ENCODE data around the gene MAD2L1BP.
A peak's percentile ranks its signal among the peaks of the same experiment; 100 is the strongest.

MAD2L1BP gene

GRCh38 chr6:43667245-43668150, 31.9 kb downstream of the MAD2L1BP start:
- peak; percentile 66 for DNase-seq

GRCh38 chr6:43668151-43669028, 32.8 kb downstream of the MAD2L1BP start:
- peak; percentile 62 for DNase-seq

GRCh38 chr6:43669050-43669921, 33.6 kb downstream of the MAD2L1BP start:
- DNase-seq: peak; percentile 24

- no peak for DNase-seq
These were observed 34.4 kb downstream of the MAD2L1BP start for GRCh38 chr6:43669922-43670622.

GRCh38 chr6:43670623-43670986, 35.0 kb downstream of the MAD2L1BP start:
- no peak for DNase-seq

GRCh38 chr6:43671011-43671800, 35.6 kb downstream of the MAD2L1BP start:
- DNase-seq: no peak

- DNase-seq: no peak
These were observed 36.4 kb downstream of the MAD2L1BP start for GRCh38 chr6:43671801-43672690.

- DNase-seq: no peak
These were observed 37.9 kb downstream of the MAD2L1BP start for GRCh38 chr6:43673444-43674084.

GRCh38 chr6:43674291-43674690, 38.7 kb downstream of the MAD2L1BP start:
- no peak for DNase-seq

- DNase-seq: no peak
These were observed 39.3 kb downstream of the MAD2L1BP start for GRCh38 chr6:43674921-43675320.

GRCh38 chr6:43676962-43677606, 41.4 kb downstream of the MAD2L1BP start:
- no peak for DNase-seq

GRCh38 chr6:43677759-43678158, 42.1 kb downstream of the MAD2L1BP start:
- no peak for DNase-seq

- no peak for DNase-seq
These were observed 42.7 kb downstream of the MAD2L1BP start for GRCh38 chr6:43678341-43678740.

- no peak for DNase-seq
These were observed 43.4 kb downstream of the MAD2L1BP start for GRCh38 chr6:43679057-43679456.

GRCh38 chr6:43680308-43681200, 44.9 kb downstream of the MAD2L1BP start:
- no peak for DNase-seq

GRCh38 chr6:43681303-43681702, 45.7 kb downstream of the MAD2L1BP start:
- DNase-seq: no peak

GRCh38 chr6:43682724-43683429, 47.2 kb downstream of the MAD2L1BP start:
- no peak for DNase-seq
